GM18858 (cell line): ENCODE results near the gene C4BPA.

ENCODE experiments used
- ATAC-seq: cut with Tn5 transposase; IDR thresholded peaks from one replicate; pipeline ENCODE4 v1.9.1; 2021; ENCODE audit not compliant: unreplicated experiment

The C4BPA gene

DNA sequence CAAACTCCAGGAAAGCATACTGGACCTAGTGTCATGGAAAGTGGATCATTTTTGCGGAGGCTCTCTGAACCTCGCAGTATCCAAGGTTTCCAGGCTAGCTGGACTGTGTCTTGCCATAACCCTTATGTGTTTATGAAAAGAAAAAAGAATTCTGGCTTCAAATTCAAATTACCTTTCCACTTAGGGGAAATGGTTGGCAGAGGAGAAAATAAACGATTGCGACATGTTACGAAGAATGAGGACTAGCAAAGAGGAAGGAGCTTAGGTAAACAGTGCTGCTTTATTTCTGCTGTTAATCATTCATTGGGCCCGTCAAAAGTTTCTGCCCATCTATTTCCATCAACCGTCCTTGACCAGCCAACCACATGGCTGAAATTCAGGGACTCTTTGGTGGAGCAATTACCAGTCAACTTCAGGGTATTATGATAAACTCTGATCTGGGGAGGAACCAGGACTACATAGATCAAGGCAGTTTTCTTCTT is at the start of gene C4BPA:
Gene C4BPA (plus strand): TSS at position 342 of the 482 bp plus-strand sequence. CDS start 8,793 bp downstream, outside the sequence.
- no peak for ATAC-seq

DNA sequence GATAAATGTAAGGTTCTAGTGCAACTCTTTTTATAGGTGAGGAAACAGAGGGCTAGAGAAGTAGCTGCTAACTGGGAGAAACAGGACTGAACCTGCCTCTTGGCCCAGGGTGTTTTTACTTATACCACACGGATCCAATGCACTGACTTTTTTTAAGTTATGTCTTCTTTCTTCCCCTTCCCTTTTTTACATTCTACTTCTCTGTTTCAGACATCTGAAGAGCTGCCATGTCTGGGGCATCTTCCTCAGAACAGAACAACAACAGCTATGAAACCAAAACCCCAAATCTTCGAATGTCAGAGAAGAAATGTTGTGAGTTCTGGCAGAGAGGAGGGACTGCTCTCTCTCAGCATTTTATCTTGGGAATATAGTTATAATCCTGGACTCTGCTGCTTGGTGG is 49.5 kb upstream of the C4BPA start:
- ATAC-seq: no peak

DNA sequence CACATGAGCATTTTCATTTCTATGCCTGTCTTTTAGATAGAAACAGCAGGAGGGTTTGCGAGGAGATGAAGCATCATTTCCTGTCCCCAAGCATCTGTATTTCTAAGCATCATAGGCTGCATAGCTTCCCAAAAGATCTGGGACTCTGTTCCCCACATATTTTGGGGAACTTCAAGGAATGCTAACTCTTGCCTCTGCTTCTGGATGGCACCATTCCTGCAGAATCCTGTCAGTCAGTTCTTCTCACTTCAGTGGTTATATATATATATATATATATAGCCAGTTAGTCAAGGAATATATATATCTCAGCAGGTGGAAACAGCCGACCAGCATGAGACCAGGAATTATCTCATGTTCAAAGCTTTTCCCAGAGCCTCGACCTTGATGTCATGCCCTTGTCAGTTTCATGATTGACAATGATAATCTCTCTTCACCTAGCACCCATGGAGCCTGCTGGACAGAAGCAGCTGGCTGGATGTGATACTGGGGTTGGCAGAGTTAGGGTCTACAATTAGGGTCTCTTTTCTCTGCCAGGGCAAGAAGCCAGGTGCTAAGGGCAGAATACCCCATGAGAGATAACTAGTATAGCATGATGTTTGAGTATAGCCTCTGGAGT is 48.5 kb upstream of the C4BPA start:
- no peak for ATAC-seq

DNA sequence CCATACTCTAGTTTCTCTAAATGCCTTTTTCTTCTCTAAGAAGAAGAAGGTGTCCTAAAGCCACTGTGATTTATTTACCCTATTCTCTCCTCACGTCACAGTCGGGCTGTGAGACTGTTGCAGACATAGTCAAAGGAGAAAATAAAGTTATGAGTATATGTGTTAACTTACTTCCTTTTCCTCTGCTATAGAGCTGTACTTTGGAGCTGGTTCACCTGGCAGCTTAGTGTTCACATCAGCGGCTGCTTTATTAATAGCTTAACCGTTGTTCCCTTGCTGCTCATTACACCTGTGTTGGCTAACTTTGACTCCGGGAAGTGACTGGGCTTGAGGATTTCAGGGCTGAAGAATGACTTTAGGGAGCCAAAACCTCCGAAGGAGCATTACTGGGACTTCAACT is 47.4 kb upstream of the C4BPA start:
- ATAC-seq: no peak

DNA sequence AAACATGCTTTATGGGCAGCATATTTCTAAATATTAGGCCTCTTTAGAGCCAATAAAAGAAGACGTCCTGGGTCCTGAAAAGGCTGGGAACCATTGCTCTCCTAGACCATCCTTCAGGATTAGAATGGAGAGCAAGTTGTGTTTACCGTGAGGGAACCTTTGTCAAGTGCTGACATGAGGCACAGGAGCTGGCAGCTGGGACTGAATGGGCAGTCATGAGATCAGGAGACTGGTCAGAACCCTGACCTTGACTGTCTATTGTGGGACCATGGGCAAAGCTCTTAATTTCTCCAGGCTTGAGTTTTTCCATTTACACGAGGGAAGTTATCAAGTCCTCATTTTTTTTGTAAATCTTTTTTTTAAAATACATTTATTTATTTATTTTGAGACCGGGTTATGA is 45.8 kb upstream of the C4BPA start:
- ATAC-seq: no peak

DNA sequence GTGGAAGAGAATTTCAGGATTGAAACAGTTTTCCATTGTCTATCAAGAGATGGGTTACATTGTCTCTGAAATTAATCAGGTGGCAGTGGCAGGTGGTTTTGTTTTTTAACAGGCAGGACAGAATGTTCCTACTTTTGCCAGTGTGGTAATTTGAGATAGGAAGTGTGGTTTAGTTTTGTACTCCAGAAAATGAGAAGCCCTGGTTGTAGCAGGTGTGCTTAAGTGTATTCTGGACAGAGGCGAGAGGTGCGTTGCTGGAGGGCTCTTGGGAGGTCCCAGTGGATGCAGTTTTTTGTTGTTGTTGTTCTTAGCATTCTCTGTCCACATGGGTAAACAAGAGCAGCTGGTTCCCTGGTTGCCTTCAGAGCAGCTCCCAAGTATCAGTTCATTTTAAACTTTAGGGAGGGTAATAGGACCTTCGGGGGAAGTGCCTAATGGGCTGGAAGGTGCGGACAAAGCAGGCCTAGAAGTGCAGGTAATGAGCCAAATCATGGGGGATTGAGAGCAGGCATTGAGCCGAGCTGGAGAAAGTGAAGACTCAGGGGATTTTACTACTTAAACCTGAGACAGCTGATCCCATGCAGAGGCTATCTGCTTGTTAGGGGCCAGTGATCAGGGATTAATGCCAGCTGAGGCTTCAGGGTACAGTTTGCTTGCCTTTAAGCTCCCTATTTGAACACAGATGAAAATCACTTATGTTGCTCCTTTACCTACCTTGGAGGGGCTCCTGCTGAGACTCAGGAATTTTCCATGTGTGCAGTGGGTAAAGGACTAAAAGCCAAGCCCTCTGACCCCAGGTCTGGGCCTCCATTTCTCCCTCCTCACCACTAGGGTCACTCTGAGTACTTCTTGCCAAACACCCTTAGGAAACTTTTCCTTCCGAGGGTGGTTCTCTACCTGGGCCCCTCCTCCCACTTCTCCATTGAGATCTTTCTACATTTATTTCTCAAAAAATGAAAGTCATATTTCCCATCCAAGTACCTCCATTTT is 44.9 kb upstream of the C4BPA start:
- no peak for ATAC-seq

- ATAC-seq: no peak
These were observed 44.2 kb upstream of the C4BPA start for GRCh38 chr1:207059881-207060280.

DNA sequence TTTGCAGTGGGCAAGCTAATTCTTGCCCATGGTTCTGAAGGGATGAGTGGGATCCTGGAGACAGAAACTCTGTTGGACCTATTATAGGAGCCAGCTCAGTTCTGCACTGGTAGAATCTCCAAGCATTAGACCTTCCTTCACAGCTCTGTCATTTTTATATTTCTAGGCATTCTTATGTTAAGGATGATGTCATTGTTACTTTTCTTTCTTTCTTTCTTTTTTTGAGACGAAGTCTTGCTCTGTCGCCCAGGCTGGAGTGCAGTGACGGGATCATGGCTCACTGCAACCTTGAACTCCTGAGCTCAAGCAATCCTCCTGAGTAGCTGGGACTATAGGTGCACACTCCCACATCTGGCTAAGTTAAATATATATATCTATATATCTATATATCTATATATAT is 43.4 kb upstream of the C4BPA start:
- ATAC-seq: no peak

- no peak for ATAC-seq
These were observed 42.0 kb upstream of the C4BPA start for GRCh38 chr1:207062058-207062457.

- ATAC-seq: no peak
These were observed 41.0 kb upstream of the C4BPA start for GRCh38 chr1:207063014-207063413.

DNA sequence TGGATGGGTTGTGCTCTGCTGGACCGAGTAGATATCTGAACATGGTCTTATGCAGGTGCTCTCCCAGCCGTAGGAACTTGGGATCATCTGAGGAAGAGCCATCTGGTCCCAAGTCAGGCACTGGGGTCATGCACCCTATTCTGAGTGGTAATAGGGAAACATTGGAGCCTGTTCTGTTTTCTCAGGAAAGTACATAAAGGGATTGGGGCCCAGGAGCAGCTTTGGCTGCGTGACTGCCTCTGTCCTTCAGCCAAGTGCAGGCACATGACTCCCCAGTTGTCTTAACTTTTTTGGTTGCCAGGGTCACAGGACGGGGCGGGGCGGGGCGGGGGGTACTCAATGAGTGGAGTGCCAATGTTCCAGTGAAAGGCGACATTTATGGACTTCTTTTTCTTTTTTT is 39.5 kb upstream of the C4BPA start:
- ATAC-seq: no peak

- ATAC-seq: no peak
These were observed 36.8 kb upstream of the C4BPA start for GRCh38 chr1:207067185-207067584.

DNA sequence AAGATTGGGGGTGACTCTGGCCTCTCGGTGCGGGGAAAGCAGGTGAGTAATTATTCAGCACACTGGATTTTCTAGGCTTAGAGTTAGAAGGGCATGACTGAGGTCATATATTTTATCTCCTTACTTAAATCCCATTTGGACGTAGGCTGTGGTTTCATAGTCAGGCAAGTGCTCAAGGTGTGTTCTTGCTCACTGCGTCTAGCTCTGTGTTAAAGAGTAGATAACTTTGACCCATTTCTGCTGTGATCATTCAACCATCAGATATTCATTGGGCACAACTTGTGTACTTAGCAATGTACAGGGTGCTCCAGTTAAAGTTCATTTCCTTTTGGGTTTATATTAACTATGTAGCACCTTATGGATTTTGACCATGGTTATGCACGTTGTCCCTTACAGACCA is 36.4 kb upstream of the C4BPA start:
- no peak for ATAC-seq

- no peak for ATAC-seq
These were observed 35.0 kb upstream of the C4BPA start for GRCh38 chr1:207069061-207069460.

DNA sequence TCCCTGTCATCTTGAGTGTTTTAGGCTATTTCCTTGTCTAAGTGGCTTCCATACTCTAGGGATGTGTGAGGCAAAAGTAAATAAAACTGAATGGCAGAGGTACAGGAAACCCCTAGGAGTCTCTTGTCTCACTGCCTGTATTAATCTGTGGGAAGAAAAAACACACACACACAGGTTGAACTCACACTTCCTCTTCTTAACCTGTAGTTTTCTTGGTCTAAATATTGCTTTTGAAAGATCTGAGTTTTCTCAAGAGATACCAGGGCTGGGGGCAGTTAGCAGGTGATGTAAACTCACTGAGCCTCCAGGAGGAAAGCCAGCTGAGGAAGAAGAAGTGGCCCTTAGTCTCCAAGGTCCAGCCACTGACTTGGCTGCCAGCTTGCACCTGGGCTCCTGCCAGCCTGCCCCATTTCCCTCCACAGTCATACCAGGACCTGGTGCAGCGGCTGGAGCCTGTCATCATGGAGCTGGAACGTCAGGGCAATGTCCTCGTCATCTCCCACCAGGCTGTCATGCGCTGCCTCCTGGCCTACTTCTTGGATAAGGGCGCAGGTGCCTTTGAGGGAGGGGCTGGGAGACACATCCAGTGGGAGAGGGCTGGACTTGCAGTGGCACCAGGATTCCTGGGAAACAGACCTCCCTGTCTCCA is 34.1 kb upstream of the C4BPA start:
- ATAC-seq: peak; percentile 46

DNA sequence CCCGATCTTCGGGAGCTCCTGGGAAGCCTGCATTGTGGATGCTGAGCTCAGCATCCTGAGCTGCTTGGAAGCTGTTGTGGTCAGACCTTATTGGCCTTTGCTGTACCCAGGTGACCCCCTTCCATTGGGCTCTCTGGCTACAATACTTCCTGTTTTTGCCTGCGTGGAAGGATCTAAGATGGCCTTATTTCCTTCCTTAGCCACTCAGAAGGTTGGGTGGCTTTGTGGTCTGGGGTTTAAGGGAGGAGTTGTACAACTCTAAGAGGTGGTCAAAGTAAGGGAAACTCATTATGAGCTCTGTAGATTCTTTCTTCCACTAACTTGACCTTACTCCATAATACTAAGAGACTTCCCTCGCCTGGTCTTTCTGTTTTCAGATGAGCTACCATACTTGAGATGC is 33.2 kb upstream of the C4BPA start:
- ATAC-seq: no peak

- ATAC-seq: no peak
These were observed 32.6 kb upstream of the C4BPA start for GRCh38 chr1:207071426-207071825.

DNA sequence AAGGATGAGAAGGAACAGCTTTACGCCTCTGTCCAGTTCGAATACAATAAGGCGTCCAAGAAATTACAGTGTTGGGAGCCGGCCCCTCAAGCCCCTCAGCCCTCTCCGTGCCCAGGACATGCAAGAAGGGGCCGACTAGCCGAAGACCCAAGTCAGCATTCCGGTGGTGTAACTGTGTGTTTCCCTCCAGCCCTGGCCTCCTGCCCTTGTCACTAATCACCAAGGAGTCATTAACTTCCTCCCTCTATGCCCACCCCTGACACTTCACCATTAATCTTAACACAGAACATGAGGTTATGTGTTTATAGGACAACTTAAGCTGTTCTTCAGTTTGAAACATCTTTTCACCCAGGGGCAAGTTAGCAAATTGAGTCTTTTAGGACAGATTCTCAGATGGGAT is 31.8 kb upstream of the C4BPA start:
- ATAC-seq: no peak

DNA sequence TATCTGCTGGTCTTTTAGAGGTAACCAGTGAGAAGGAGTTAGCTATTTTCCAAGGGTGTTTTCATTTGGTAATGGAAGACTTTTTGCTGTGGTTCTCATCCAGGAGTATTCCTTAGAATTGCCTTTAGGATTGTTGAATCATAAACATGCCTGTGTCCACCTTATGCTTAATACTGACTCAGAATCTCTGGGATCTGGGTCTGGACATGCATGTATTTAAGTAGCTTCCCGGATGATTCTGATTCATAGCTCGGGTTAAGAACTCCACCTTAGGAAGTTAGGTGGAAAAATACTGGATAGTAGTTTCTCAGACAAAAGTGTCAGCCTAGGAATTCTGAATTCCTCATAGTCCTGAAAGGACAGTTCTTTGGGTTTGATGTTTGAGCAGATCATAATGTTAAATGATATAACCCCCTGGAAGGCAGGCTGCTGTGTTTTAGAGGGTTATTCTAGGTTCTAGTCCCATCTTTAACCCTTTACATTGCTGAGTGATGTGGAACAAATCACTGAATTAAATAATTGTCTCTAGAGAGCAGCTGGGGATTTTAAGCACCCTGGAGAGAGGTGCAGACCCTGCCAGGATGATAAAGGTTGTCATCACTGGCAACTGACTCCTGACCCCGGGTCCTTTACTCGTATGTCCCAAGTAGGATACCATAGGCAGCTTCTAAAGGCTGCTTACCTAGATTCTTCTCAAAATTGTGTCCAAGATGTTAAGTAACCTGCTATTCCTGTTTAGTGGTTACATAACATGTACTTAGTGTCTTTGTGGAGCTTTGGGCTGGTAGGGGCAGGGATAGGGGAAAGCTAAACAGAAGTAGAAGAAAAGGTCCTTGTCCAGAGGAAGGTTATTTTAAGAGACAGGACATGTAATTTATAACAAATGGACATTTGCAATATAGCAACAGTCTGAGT is 29.9 kb upstream of the C4BPA start:
- ATAC-seq: no peak

DNA sequence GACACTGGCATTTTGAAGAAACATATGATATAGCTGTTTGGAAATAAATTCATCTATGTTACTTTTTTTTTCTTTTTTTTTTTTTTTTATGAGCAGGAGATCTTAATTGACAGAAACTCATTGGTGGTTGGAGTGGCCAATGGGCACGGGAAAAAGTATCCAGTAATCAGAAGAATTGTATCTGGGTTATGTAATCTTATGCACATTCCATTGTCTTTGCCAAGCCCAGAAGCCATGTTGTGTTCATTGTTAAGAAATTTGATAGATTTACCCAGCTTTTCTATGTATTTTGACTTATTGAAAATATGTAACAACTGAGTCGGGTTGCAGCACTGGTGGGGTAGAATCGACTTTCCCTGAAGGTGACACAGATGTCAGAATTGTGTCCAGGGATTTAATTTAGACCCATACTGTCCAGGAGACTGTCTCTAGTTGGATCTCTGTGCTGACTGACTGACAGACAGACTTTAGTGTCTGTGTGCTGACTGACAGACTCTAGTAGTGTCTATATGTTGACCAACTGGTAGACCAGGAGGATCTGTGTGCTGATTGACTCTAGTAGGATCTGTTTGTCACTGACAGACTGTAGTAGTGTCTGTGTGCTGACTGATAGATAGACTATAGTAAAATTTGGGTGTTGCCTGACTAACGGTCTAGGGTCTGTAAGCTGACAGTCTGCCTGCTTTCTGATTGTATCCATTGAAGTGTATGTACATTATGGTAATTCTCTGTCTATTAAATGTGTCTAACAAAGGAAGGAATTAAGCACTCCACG is 27.7 kb upstream of the C4BPA start:
- ATAC-seq: no peak
